DMS53 treated with DMSO at 0.1 percent for 48 hours (cell line): Measurements from ENCODE around the gene ANO4.

Source experiments
- DNase-seq: peaks from one replicate; lab custom pipeline; 2025; ENCODE audit not compliant: unreplicated experiment; lab: John Stamatoyannopoulos, UW

Gene ANO4

DNA sequence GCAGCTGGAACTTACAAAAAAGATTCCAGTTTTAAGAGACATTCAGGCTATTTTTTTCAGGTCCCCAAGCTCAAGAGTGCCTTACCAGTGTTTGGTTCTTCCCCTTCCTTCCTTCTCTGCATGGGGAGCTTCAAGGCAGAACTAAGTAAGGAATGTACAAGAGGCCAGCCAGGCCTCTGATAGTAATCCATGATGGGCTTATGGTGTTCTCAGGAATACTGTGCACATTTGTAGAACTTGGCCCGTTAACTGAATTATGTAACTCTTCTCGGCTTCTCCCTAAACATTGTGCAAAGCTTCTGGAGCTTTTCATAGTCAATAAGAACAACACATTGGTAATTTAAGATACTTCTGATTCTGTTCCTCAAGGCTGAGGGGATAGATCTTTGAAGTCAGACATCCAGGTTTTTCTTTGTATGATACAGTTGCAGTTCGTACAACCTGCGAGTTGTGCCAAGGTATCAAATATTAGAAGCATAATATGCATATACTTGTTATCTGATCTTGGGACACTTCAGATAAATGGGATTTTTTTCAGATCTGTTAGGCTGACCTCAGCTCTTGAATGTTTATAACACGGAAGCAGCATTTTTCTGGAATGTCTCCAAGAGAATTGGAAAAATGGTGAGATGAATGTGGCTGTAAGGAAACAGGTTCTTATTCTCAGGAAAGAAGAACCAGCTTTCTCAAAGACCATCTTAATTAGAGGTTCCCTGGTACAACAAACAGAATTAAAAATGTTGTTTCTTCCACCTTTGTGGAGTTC, 148.6 kb downstream of the ANO4 start:
- no peak for DNase-seq

DNA sequence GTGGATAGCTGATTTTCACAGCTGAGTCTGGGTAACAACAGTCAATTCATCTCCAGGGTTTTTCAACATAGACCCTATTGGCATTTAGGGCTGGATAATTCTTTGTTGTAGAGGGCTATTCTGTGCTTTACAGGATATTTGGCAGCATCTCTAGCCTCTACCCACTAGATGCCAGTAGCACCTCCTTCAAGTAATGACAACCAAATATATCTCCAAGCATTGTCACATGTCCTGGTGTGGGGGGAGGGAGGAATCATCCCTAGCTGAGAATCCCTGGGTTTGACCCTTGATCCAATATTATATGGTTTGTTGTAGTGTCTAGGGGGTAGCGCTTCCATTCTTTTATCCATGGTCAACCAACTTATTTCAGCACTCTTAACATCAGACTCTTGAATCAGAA, 157.2 kb downstream of the ANO4 start:
- DNase-seq = peak; percentile 34

DNA sequence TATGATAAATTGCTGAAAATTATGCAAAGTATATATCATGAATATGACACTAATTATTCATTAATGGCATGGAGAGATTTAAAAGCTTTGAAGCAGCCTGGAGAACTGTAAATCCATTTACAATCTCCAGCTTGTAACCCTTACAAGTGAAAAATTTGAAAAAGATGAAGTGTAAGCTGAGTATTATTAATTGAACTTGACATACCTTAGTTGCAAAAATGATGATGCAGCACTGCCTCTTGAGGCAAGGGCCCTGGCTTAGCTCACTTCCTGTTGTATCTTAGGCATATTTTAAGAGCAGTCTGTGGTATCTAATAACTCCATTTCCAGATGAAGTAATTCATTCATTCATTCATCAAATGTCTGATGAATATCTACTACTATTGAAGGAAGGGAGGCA, 158.6 kb downstream of the ANO4 start:
- DNase-seq = no peak

DNA sequence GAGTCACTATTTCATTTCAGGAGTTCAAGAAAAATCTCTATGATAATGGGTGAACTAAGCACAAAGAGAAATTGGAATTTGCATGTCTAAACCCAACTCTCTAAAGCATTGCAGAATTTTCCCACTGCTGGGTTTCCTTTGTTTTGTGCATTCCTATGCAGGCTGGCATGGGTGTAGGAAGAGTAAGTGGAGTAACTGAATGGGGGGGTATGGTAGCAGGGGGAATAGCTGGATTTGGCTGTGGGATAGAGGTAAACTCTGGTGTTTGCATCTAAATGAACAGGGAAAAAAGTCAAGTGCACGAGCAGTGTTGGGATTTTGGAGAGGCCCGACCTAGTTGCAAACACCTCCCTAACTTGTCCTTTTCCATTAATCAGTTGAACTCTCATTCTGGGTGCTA, 159.1 kb downstream of the ANO4 start:
- no peak for DNase-seq

DNA sequence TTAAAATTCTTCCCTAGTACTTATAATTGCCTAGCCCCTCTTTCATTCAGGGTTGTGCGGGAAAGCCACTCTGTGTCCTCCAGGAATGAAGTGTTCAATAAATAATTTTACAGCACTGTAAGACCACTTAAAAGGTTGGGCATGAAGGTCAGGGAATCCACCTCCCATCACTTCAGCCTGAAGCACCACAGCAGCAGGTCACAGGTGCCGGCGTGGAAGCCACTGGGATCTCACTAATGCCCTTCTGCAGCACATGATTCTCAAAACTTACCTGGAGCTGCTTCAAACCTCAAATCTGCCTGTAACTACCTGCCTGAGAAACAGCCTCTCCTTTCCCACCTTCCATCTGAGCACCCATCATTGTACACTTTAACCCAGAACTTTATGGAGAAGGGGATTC, 159.5 kb downstream of the ANO4 start:
- no peak for DNase-seq

DNA sequence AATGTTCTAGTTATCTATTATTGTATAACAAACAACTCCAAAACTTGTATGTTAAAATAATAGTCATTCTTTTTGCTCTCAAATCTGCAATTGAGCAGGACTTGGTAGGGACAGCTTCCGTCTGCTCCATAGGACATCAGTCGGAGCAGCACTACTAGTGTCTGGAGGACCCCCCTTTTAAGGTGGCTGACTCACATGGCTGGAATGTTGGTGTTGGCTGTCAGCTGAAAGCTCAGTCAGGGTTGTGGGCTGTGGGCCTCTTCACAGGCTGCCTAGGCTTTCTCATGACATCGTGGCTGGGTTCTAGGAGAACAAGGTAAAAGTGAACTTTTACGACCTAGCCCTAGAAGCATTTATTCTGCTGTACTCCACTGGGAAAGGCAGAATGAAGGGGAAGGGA, 160.6 kb downstream of the ANO4 start:
- no peak for DNase-seq

DNA sequence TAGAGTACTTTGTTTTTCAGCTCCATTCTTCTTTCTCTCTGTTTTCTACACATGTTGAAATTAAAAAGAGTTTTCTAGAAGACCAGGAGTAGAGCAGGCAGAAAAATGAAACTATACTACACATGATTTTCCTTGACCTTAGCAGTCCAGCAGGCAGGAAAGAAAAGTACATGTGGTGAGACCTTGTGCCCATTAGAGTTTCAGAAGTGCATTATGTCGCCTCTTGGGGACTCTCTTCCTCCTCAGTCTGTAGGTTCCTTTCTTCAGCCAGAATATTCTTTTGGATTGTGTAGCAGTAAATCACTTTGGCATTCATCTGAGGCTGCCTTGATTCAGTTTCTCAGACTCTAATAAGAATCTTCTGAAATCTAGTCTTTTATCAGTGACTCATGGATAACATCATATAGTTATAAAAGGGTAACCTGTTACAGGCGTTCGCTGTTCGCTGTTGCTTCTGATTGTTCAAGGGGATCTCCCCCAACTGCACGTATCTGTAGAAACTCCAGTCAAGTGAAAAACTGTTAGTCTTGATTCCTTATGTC, 161.8 kb downstream of the ANO4 start:
- no peak for DNase-seq

DNA sequence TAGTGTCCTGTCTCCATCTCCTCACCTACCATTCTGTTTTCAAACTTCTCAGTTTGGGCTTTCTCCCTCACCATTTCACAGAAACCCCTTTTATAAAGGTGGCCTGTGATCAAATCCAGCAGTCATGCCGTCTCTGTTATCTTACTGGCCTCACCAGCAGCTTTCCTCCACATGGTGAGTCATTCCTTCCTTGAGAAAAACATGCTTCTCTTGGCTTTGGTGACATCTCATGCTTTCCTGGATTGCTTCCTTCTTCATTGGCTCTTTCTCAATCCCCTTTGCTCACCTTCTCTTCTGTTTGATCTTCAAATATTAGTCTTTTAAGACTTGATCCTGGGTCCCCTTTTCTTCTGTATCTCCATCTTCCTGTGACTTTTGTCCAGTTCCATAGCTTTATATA, 164.9 kb downstream of the ANO4 start:
- DNase-seq = no peak

DNA sequence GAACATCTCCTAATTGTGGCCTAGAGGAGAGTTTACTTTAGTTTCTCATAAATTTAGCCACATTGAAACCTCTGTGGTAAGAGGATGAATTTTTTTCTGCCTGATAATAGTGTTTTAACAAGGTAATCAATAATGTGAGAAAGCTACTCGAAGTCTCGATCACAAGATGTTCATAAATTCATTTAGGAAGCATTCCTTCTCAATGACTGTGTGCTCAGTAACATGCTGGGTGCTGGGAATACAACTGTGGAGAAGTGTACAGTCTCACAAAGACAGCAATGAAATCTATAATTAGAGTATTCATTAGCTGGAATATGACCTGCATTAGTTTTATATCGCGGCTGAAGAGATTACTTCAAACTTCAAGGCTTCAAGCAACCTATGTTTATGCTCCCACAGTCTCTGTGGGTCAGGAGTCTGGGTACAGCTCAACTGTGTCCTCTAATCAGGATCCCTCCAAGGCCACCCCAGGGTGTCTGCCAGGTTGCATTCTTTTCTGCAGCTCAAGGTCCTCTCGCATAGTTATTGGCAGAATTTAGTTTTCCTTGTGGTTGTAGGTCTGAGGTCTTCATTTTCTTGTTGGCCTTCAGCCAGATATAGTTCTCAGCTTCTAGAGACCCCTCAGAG, 167.6 kb downstream of the ANO4 start:
- no peak for DNase-seq

DNA sequence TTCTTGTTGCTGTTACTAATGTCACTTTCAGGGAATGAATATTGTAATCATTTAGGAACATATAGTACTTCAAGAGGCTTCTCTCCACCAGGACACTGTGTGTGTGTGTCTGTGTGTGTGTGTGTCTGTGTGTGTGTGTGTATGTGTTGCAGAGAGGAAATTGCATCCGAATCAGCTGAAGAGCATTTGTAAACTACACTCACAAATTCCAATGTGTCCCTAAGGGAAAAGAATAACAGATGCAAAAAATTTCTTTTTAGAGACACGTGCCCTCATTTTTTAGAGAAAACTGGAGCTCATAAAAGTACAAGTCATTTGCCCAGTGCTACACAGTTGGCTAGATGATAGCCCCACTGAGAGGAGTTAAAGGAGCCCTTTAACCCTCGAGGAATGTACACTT, 168.8 kb downstream of the ANO4 start:
- DNase-seq = no peak

DNA sequence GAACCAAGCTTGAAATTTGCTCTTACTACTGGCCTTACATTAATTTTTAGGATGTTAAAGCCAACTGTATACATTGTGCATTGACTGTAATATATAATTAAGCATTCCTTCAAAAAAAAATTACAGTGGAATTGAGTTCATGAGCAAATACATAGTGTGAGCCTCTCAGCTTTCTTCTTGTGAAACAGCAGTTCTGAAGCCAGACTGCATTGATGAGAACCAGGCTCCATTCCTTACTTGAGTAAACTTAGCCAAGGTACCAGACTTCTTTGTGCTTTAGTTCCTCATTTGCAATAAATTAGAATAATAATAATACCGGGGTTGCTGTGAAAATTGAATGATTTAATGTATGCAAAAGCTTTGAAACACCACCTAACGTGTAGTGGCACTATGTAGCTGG, 169.5 kb downstream of the ANO4 start:
- no peak for DNase-seq

DNA sequence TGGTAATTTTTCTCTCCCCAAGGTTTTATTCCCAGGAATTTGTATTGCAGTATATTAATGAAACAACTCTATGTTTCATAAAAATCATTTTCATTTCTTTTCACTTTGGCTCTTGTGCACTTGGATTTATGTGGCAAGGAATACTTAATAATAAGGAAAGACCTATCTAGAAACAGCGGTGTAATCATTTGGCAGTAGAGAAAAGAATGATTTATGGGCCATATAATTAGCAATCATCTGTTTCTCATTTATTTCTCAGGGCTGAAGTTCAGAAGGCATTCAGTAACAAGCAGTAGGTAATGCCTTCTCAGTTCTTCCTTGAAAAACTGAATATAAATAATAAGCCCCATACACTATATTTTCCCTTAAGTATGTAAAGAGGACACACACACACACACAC, 172.6 kb downstream of the ANO4 start:
- DNase-seq = no peak

DNA sequence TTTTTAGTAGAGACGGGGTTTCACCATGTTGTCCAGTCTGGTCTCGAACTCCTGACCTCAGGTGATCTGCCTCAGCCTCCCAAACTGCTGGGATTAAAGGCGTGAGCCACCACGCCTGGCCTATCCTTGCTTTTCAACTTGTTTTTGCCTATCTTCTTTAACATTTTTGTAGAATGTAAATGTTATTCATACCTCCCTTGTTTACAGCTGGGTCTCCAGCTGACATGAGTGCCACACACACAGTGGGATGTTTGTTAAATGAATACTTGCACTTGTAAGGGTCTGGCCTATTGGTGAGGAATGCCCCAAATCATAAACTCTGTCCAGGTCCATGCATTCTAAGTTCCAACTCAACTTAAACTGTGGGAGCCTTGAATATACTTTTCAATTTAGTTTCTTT, 176.3 kb downstream of the ANO4 start:
- no peak for DNase-seq

DNA sequence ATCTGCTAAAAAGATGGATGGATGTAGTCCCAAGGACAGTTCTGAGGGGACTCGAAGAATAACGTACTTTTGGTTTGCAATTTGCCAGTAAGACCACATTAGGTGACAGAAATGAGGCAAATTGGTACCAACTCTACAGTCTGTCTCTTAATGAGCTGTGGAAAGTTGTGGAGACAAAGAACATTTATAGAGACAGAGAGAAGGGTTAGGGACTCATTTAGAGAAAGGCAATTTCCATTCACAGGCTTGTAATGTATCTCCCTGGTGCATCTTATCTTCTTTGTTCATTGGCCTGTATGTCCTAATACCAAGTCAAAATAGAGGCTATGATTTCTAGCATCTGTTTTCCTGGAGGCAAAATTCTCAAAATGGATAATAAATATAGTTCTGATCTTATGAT, 177.5 kb downstream of the ANO4 start:
- no peak for DNase-seq

DNA sequence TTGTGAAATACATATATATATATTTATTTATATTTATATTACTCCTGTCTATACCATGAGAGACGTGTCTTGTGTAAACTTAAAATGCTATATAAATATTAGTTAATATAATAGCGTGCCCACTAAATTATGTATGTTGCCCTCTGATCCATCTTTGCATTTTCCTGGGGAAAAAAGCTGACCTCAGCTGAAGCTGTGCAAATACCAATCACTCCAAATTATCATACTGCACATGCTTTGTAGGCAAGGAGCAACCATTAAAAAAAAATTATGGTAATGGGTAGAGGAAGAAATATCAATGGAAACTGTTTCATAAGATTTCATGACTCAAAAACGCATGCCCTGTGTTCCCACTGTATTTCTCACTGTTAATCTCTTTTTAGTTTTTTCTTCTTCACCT, 179.8 kb downstream of the ANO4 start:
- DNase-seq = no peak

DNA sequence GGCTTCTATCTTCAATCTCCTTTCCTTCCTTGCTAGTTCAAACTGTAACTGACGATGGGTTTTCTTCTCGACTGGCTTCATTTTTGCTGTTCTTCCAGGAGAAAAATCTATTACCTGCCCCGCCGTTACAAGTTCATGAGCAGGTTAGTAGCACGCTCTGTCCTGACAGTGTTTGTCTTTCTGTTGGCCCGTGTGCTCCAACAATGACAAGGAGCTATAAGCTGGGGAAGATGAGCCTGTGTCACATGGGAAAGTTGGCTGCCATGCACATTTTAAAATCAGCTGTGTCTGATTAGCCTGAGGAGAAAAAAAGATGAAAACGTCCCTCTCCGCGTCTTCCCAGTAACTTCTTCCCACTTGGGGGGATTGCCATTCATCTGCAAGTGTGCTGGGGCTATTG, 180.2 kb downstream of the ANO4 start:
- no peak for DNase-seq

DNA sequence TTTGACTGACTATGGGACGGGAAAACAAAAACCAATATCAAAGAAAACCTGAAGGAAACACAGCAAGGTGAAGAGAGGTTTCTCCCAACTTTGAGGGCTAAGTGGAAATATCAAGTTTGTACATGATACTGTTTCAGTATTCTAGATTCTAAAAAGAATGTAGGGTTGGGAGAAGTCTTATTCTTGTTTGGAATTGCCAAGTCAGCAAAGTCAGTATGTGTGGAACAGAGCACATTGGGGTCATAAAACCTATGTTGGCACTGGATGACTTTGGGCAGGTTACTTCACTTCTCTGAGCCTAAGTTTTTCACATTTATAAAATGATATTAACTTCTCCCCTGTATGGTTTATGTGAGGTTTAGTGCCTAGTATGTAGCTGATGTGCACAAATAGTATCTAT, 182.2 kb downstream of the ANO4 start:
- DNase-seq = no peak

DNA sequence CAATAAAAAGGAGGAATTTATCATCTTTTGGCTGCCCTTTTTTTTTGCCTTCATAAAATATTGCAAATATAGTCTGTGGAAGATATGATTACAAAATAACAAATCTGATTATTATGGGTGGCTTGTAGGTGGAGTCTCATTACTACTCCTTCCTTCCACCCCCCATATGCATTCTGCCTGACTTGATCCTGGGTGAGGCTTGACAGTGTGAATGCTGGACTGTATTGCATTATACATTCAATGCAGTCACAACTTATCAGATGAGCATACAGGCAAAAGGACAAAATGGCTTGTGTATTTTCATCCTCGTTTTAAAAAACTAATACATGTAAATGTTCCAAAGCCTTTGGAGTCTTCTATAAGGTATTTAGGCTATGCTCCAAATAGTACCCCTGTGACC, 186.3 kb downstream of the ANO4 start:
- no peak for DNase-seq

DNA sequence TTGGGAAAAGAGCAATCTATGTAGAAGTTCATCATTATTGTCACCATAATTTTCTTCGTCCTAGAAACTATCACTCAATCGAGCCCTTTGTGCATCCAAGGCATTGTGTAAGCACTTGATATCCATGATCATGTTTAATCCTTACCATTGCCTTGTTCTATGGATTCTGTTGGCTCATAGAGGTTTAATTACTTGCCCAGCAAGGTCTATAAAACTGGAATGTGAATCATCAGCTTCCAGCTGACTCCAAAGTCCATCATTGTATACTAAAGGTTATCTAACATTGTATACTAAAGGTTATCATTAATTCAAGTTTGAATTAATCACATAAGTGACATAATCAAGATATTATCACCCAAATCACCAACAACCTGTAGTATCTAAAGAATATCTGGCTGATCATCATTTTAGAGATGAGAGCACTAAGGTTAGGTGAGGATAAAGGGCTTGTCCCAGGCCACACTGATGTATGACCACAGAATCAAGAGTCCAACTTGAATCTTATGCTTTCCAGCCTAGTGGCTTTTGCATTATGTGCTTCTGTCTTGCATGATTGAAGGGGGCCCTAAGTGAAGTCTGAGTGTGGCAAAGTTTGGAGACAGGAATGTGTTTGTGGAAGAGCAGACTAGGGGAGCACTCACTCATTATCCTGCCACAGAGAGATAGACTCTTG, 188.1 kb downstream of the ANO4 start:
- no peak for DNase-seq

DNA sequence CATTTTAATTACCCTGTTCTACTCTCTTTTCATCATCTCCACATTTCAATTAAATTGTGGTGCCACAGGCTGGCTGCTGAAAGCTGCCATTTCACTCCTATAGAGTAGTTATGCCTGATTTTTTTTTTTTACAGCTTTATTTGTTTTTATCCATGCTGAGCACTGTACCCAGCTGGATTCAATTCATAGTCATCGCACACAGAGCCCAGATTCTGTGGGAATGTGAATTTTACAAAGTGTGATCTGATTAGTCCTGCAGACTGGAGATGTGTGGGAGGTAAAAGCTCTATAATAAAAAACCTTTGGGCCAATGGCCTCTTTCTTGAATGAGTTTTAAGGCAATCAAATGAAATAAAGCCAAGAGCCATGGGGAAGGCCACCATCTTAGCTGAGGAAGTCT, 190.2 kb downstream of the ANO4 start:
- DNase-seq = no peak

DNA sequence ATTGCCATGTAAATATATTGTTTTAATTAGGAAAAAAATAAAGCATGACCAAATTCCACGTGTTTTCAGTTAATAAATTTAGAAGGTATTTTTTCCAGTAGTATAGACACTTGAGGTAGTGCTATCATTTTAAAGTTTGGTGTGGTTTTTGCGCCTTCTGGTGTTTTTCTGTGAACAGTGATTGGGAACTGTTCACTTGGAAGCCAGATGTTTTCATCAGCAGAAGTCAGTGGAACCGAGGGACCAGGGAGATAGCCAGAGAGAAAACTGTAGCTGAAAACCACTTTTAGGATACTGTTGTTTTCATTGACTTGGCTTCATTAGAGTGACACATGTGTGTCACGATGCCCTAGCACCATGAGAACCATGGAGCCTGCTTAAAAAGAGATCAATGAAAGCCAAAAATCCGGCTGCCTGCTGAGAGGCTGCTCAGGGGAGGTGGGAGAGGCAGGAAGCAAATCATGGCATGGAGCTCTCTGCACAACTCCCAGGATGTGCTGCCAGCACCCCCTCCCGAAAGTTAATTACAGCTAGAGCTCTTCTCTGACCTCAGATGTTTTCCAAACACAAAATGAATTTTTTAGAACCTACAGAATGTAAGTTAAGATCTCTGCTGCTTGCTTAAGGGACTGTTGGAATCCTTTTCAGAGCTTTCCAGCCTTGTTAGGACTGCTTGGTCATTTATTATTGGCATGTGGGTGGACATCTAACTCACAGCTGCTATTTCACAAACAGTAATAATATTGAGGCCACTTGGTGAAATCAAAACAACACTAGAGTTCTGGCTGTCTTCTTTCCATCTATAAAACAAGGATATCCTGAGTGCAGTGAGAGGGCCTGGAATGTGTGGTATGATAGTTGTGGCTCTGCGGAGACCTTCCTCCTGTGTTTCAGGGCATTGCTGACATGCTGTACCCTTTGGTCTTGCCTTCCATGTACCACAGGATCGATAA, 192.3 kb downstream of the ANO4 start:
- DNase-seq = no peak
